Large intestine (tissue), 3 donors: Measurements from ENCODE around the gene TVP23B. TPM values are rescaled to one million over a fixed set of nuclear protein-coding genes. Genes with fewer than 3 reads are reported as not detected.
"Not testable (repeated sequence)": the region's sequence is repeated elsewhere in the genome, so short reads cannot be mapped to it uniquely, and the experiment has no call there.

Source experiments
- DNase-seq, 2 donors: peaks; one replicate each; pipeline versions ENCODE4 v3.0.0 to v3.0.0-alpha.2; 2013
- H3K27ac ChIP-seq: one replicate; pipeline ENCODE4 v1.5.1; 2013; ENCODE audit warnings: low read length
- H3K27me3 ChIP-seq: 2 replicates; pipeline ENCODE4 v1.6.1; 2013; ENCODE audit warnings: low read length; ENCODE audit not compliant: control insufficient read depth, insufficient read depth
- H3K36me3 ChIP-seq: 2 replicates; pipeline ENCODE4 v1.6.1; 2013; ENCODE audit warnings: low read length; ENCODE audit not compliant: control insufficient read depth, insufficient read depth
- H3K4me1 ChIP-seq: one replicate; pipeline ENCODE4 v1.6.1; 2013; ENCODE audit warnings: low read length; ENCODE audit not compliant: control insufficient read depth, insufficient read depth
- H3K4me3 ChIP-seq: one replicate; pipeline ENCODE4 v1.5.1; 2013; ENCODE audit warnings: low read length
- H3K9me3 ChIP-seq: one replicate; pipeline ENCODE4 v1.6.1; 2013; ENCODE audit warnings: mild to moderate bottlenecking, low read depth, low read length, moderate library complexity; ENCODE audit not compliant: control insufficient read depth
- WGBS: methylation state at CpG from one replicate; pipeline ENCODE4 v1.1.5; 2013; ENCODE audit warnings: low lambda C conversion rate; ENCODE audit not compliant: insufficient coverage; 5-methylcytosine and 5-hydroxymethylcytosine counted together
- polyA plus RNA-seq: library from polyadenylated mRNA; unstranded; fragments of 120-200 nt; gene quantifications from one replicate; pipeline ENCODE4 v1.2.1, GENCODE V29; 2013

TVP23B gene
- polyA plus RNA-seq, 1 donor, result 70.7 TPM

GRCh38 chr17:18750242-18750641 is 30.7 kb upstream of the TVP23B start:
- not testable (repeated sequence) for H3K27me3 ChIP-seq, H3K4me3 ChIP-seq, H3K27ac ChIP-seq, H3K36me3 ChIP-seq, DNase-seq, H3K9me3 ChIP-seq
- no CpG with 5 or more reads among the region's 1 CpG for WGBS
- H3K4me1 ChIP-seq, result peaks cover 17% of the 10 kb centered on the region

- not testable (repeated sequence) for DNase-seq, H3K9me3 ChIP-seq, H3K36me3 ChIP-seq, H3K4me3 ChIP-seq, H3K27me3 ChIP-seq, H3K27ac ChIP-seq, H3K4me1 ChIP-seq
- no CpG with 5 or more reads among the region's 6 CpGs for WGBS
Measured at GRCh38 chr17:18753829-18754409, 27.1 kb upstream of the TVP23B start.

GRCh38 chr17:18755969-18756368 is 25.0 kb upstream of the TVP23B start:
- whole genome bisulfite sequencing, result no CpG with 5 or more reads among the region's 4 CpGs
- not testable (repeated sequence) for H3K4me3 ChIP-seq, H3K9me3 ChIP-seq, H3K4me1 ChIP-seq, DNase-seq, H3K27ac ChIP-seq, H3K27me3 ChIP-seq, H3K36me3 ChIP-seq

GRCh38 chr17:18757368-18758044 is 23.5 kb upstream of the TVP23B start:
- not testable (repeated sequence) for H3K4me1 ChIP-seq, H3K9me3 ChIP-seq, H3K27me3 ChIP-seq, H3K27ac ChIP-seq, DNase-seq, H3K4me3 ChIP-seq, H3K36me3 ChIP-seq
- WGBS, result no CpG with 5 or more reads among the region's 8 CpGs

- WGBS, result no CpG with 5 or more reads among the region's 6 CpGs
- peak in 1 of 2 donors; percentile 51 for DNase-seq
- H3K27ac ChIP-seq, H3K36me3 ChIP-seq, H3K9me3 ChIP-seq, H3K4me1 ChIP-seq, H3K27me3 ChIP-seq, H3K4me3 ChIP-seq: not testable (repeated sequence)
Measured at GRCh38 chr17:18758344-18758743, 22.6 kb upstream of the TVP23B start.

- not testable (repeated sequence) for H3K4me1 ChIP-seq, H3K4me3 ChIP-seq, DNase-seq, H3K27ac ChIP-seq, H3K9me3 ChIP-seq, H3K27me3 ChIP-seq, H3K36me3 ChIP-seq
- WGBS, result no CpG with 5 or more reads among the region's 6 CpGs
Measured at GRCh38 chr17:18760221-18760620, 20.8 kb upstream of the TVP23B start.

GRCh38 chr17:18770572-18770971 is 10.4 kb upstream of the TVP23B start:
- not testable (repeated sequence) for H3K9me3 ChIP-seq, H3K36me3 ChIP-seq, DNase-seq, H3K4me3 ChIP-seq, H3K4me1 ChIP-seq, H3K27me3 ChIP-seq, H3K27ac ChIP-seq
- no CpG with 5 or more reads among the region's 4 CpGs for WGBS

GRCh38 chr17:18771066-18771465 is 9.9 kb upstream of the TVP23B start:
- no CpG with 5 or more reads among the region's 4 CpGs for WGBS
- not testable (repeated sequence) for H3K4me1 ChIP-seq, H3K27ac ChIP-seq, H3K27me3 ChIP-seq, DNase-seq, H3K36me3 ChIP-seq, H3K4me3 ChIP-seq, H3K9me3 ChIP-seq

- no peaks in the 10 kb centered on the region for H3K4me1 ChIP-seq
- WGBS, result 80% methylated on average over 1 of the region's 7 CpGs
- no peaks in the 10 kb centered on the region for H3K9me3 ChIP-seq
- no peaks in the 10 kb centered on the region for H3K27me3 ChIP-seq
- no peak overlapping the region for H3K27ac ChIP-seq
- H3K36me3 ChIP-seq, result no peaks in the 10 kb centered on the region
- no peak for DNase-seq
- H3K4me3 ChIP-seq, result no peak overlapping the region
Measured at GRCh38 chr17:18772471-18772870, 8.5 kb upstream of the TVP23B start.

- H3K27me3 ChIP-seq, H3K36me3 ChIP-seq, H3K9me3 ChIP-seq, H3K4me1 ChIP-seq, DNase-seq, H3K27ac ChIP-seq: not testable (repeated sequence)
- no CpG with 5 or more reads among the region's 5 CpGs for WGBS
- H3K4me3 ChIP-seq, result peak overlapping the region; percentile 70
Measured at GRCh38 chr17:18781805-18782204, 822 bp downstream of the TVP23B start.

- DNase-seq, H3K9me3 ChIP-seq, H3K4me3 ChIP-seq, H3K4me1 ChIP-seq, H3K36me3 ChIP-seq, H3K27me3 ChIP-seq, H3K27ac ChIP-seq: not testable (repeated sequence)
- WGBS, result no CpG with 5 or more reads among the region's 1 CpG
Measured at GRCh38 chr17:18785933-18786332, 5.0 kb downstream of the TVP23B start.
